22Rv1 (cell line): ENCODE data around the gene ARMC8.

Experiments
- H3K27ac ChIP-seq: fragments of 450-650 bp; 2 replicates; pipeline ENCODE4 v1.5.1; 2017
- ZFX ChIP-seq: fragments of 450-650 bp; IDR thresholded peaks from 2 replicates; pipeline ENCODE4 v1.6.1; 2017; ENCODE audit warnings: antibody characterized with exemption, borderline replicate concordance
- TF ChIP-seq, protein P1 (sequence below): fragments of 450-650 bp; IDR thresholded peaks from 2 replicates; pipeline ENCODE4 v1.5.1; 2017; ENCODE audit warnings: mild to moderate bottlenecking

Gene ARMC8

DNA sequence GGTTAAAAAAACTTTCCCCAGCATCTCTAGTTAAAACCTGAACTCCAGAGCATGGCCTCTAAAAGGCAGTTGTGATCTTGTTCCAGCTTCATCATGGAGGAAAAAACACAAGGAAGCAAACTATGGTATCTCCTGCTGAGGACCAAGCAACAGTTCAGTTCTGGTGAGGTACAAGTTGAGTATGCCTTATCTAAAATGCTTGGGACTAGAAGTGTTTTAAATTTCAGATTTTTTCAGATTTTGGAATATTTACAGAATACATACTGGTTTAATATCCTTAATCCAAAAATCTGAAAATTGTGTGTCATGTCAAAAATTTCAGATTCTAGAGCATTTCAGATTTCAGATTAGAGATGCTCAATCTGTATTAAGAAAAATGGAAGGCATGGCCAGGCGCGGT, 22.0 kb upstream of the ARMC8 start:
- H3K27ac ChIP-seq: no peak overlapping the region
- no peak for TF ChIP-seq ZFX
- TF ChIP-seq, protein P1, sequence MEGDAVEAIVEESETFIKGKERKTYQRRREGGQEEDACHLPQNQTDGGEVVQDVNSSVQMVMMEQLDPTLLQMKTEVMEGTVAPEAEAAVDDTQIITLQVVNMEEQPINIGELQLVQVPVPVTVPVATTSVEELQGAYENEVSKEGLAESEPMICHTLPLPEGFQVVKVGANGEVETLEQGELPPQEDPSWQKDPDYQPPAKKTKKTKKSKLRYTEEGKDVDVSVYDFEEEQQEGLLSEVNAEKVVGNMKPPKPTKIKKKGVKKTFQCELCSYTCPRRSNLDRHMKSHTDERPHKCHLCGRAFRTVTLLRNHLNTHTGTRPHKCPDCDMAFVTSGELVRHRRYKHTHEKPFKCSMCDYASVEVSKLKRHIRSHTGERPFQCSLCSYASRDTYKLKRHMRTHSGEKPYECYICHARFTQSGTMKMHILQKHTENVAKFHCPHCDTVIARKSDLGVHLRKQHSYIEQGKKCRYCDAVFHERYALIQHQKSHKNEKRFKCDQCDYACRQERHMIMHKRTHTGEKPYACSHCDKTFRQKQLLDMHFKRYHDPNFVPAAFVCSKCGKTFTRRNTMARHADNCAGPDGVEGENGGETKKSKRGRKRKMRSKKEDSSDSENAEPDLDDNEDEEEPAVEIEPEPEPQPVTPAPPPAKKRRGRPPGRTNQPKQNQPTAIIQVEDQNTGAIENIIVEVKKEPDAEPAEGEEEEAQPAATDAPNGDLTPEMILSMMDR: no peak

DNA sequence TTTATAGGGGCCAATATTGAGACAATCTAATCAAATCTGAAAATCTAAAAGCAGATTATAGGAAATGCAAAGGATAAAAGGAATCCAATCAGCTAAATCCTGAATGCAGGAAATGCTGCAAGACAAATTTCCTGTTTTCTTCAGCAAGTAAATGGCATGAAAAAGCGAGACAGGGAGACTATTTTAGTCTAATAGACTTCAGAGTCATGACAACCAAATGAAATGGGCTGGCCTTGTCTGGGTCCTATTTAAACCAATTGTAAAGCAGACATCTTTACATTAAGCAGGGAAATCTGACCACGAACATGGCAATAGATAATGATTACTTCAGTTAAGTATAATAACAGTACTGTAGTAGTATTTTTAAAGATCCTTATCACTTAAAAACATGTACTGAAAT, 14.5 kb upstream of the ARMC8 start:
- no peak overlapping the region for H3K27ac ChIP-seq
- no peak for TF ChIP-seq ZFX
- TF ChIP-seq, protein P1: no peak

DNA sequence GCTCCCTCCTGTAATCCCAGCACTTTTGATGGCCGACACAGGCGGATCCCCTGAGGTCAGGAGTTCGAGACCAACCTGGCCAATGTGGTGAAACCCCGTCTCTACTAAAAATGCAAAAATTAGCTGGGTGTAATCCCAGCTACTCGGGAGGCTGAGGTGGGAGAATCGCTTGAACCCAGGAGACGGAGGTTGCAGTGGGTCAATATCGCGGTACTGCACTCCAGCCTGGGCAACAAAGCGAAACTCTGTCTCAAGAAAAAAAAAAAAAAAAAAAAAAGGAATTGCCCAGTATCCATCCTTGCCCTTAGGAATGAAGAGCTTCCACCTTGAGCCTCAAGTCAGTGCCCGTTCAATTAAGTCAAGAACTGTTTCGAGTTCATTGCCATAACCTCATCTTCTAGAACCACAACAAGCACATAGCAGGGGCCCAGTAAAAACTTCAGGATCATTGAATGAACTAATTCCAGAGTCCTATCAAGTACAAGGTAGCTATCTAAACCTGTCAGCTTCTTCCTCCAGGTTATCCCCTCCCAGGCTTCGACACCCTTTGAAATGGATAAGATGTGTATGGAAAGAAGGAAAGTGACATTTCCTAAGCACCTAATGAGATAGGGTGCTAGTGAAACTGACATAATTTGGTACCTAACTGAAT, 13.2 kb upstream of the ARMC8 start:
- no peak for TF ChIP-seq ZFX
- TF ChIP-seq, protein P1: no peak
- H3K27ac ChIP-seq: peak overlapping the region; percentile 91

DNA sequence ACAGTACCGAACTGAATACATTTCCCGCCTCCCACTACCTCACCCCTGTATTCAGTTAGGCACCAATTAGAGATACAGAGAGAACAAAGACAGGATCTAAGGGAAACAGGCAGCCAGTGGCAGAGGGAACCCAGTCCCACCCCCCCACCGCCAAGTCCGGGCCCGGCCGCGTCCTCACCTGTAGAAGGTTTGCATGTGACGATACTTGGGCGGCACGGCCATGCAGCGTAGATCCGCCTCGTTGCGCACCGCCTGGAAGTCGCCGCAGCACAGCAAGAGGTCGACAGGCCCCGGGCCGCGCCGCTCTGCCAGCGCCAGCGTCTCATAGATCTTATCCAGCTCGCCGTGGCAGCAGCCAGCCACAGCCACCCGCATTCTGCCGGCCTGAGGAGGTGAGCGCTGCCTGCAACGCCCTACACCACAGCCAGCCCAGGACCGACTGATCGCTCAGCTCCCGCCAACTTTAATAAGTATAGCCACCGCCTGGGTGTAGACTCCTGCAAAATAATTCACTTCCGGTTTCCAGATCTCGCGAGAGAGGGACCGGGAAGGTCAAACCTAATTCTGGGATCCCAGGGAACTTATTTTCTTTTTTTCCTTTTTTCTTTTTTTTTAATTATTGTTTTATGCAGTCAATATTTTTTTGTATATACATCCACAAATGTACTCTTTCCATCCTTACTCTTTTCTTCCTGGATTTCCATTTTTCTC, 12.5 kb upstream of the ARMC8 start, which contains the start of gene DBR1:
Gene DBR1, minus strand, starts transcription at position 501 of the 711 bp plus-strand sequence. Its CDS starts 126 bp downstream, at position 375.
- peak within 1 kb of the TSS; percentile 91 for H3K27ac ChIP-seq
- TF ChIP-seq ZFX: no peak
- TF ChIP-seq, protein P1: no peak

DNA sequence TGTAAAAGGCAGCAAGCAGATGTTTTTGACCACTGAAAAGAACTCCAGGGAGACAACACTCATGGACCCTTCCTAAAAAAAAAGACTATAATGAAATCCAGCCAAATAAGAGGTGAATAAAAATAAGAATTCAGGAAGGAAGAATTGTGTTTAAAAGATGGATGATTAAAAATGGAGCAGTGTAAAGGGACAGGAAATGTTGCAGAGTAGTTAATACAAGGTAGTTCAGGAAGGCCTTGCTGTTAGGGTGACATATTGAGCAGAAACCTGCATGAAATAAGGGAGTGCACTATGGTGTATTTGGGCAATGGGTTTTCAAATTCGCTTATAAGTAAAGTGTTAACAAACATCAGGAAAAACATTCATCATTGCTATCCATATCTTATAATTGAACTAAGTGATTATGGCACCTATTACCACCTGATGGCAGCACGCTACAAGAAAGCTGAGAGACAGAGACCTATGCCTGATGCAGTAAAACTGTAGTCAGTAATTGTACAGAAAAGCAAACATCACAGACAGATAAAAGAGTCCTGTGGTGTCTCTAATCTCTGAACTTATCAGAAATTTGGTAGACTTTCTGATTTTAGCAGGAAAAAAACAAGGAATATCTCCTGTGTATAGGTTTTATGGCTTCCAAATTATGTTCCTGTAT, 6.6 kb upstream of the ARMC8 start:
- no peak for TF ChIP-seq ZFX
- TF ChIP-seq, protein P1: peak; percentile 81
- H3K27ac ChIP-seq: no peak overlapping the region

DNA sequence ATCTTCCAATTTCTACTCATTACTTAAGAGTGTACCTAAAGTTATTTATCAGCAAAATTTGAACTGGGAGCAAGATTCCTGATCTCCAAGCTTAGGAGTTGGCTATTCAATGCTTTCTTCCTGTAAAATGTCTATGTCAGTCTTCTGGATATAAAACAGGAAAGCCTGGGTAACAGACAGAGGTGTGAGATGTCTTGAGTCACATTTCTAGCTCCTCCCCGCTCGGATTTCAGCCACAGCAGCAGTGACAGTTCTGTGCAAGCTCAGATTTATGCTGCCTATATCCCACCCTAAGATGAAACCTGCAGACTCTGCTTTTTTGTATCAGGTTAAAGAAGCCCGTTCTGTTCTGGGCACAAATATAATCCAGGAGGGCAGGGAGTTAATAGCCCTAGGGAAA, 2.1 kb upstream of the ARMC8 start:
- TF ChIP-seq, protein P1: no peak
- no peak for TF ChIP-seq ZFX
- no peak overlapping the region for H3K27ac ChIP-seq

DNA sequence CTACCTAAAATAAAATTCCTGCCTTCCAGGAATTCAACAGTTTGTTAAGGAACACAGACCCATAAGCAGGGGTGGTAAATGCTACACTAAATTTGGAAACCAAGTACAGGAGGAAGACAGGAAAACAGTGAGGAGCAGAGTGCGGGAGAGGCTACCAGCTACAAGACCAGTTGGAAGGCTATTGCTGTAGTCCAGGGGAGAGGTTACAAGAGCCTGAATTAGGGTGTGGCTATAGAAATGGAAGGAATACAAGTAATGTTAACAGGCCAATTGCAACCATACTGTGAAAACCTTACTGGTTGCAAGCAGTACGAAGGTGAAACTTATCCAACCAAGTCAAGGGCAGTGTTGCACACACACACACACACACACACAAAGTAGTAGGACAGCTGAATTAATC, 880 bp upstream of the ARMC8 start:
- peak overlapping the region; percentile 89 for H3K27ac ChIP-seq
- TF ChIP-seq, protein P1: no peak
- TF ChIP-seq ZFX: no peak
